Stimulated activated CD8-positive, alpha-beta memory T cell treated with anti-CD3 and anti-CD28 coated beads, Interleukin-2, amount 100 ng/mL, for 1 hour (primary cell): ENCODE measurements around the gene BOD1L1.
"Not testable (repeated sequence)": the region's sequence is repeated elsewhere in the genome, so short reads cannot be mapped to it uniquely, and the experiment has no call there.

ENCODE experiments used
- DNase-seq, 2 donors: peaks; one replicate each; pipeline ENCODE4 v3.0.0-alpha.2; 2020; ENCODE audit warnings: low read depth in 2 of 2

BOD1L1 gene

GRCh38 chr4:13618212-13618806 is 9.2 kb downstream of the BOD1L1 start:
- DNase-seq = no peak

GRCh38 chr4:13617801-13618200 is 9.7 kb downstream of the BOD1L1 start:
- DNase-seq = no peak

GRCh38 chr4:13616597-13616996 is 10.9 kb downstream of the BOD1L1 start:
- no peak for DNase-seq

- no peak for DNase-seq
Observed at GRCh38 chr4:13615161-13615560, 12.4 kb downstream of the BOD1L1 start.

GRCh38 chr4:13612569-13612968 is 15.0 kb downstream of the BOD1L1 start:
- no peak for DNase-seq

- DNase-seq = no peak
Observed at GRCh38 chr4:13611283-13611842, 16.2 kb downstream of the BOD1L1 start.

- no peak for DNase-seq
Observed at GRCh38 chr4:13605330-13605729, 22.2 kb downstream of the BOD1L1 start.

GRCh38 chr4:13601848-13602247 is 25.7 kb downstream of the BOD1L1 start:
- DNase-seq = no peak

GRCh38 chr4:13601048-13601447 is 26.5 kb downstream of the BOD1L1 start:
- DNase-seq = no peak

- no peak for DNase-seq
Observed at GRCh38 chr4:13599159-13599558, 28.4 kb downstream of the BOD1L1 start.

GRCh38 chr4:13597604-13598003 is 29.9 kb downstream of the BOD1L1 start:
- DNase-seq = no peak

GRCh38 chr4:13597141-13597540 is 30.4 kb downstream of the BOD1L1 start:
- no peak for DNase-seq

GRCh38 chr4:13592220-13592619 is 35.3 kb downstream of the BOD1L1 start:
- no peak for DNase-seq

GRCh38 chr4:13590766-13591165 is 36.8 kb downstream of the BOD1L1 start:
- DNase-seq = no peak

GRCh38 chr4:13588954-13589353 is 38.6 kb downstream of the BOD1L1 start:
- no peak for DNase-seq

GRCh38 chr4:13584481-13584880 is 43.0 kb downstream of the BOD1L1 start:
- DNase-seq = no peak

- no peak for DNase-seq
Observed at GRCh38 chr4:13580036-13580435, 47.5 kb downstream of the BOD1L1 start.

GRCh38 chr4:13577660-13578059 is 49.9 kb downstream of the BOD1L1 start:
- DNase-seq = no peak

- no peak for DNase-seq
Observed at GRCh38 chr4:13570916-13571315, 56.6 kb downstream of the BOD1L1 start.

- no peak for DNase-seq
Observed at GRCh38 chr4:13567125-13567524, 60.4 kb downstream of the BOD1L1 start.

- no peak for DNase-seq
Observed at GRCh38 chr4:13562876-13563275, 64.6 kb downstream of the BOD1L1 start.

- DNase-seq = no peak
Observed at GRCh38 chr4:13561673-13562072, 65.9 kb downstream of the BOD1L1 start.

- DNase-seq = not testable (repeated sequence)
Observed at GRCh38 chr4:13560111-13560510, 67.4 kb downstream of the BOD1L1 start.

- DNase-seq = no peak
Observed at GRCh38 chr4:13559413-13559812, 68.1 kb downstream of the BOD1L1 start.
